Measurements from ENCODE around the gene SHISAL2A.

GRCh38 chr1:52632732-52633290 lies at the start of gene SHISAL2A:
- TF ChIP-seq CTCF (optimal IDR thresholded peaks at IDR 0.05 in 1 of 3, IDR thresholded peaks at IDR 0.05 in 1 of 3, conservative IDR thresholded peaks at IDR 0.05 in 1 of 3; ENCODE audit: extremely low read depth in 1 of 3, insufficient read depth in 2 of 3, low read length in 3 of 3) (no peak), EZH2 (IDR thresholded peaks at IDR 0.05; ENCODE audit: low read length) (no peak)
